HepG2 (cell line): Measurements from ENCODE around the gene TRPC4AP.

Experiments
- BRCA1 ChIP-seq: sonication (generic); formaldehyde crosslinking; IDR thresholded peaks from 2 replicates; pipeline ENCODE4 v1.4.0; 2020; ENCODE audit warnings: missing genetic modification reagents
- CBX5 ChIP-seq: sonication (generic); formaldehyde crosslinking; IDR thresholded peaks from 2 replicates; pipeline ENCODE4 v1.4.0; 2020; ENCODE audit warnings: missing genetic modification reagents, borderline replicate concordance
- DPF2 ChIP-seq: sonication (generic); formaldehyde crosslinking; IDR thresholded peaks from 2 replicates; pipeline ENCODE4 v1.4.0; 2020; ENCODE audit warnings: mild to moderate bottlenecking, low read depth, missing genetic modification reagents, borderline replicate concordance
- ELF1 ChIP-seq: sonication (generic); formaldehyde crosslinking; IDR thresholded peaks from 2 replicates; pipeline ENCODE4 v1.4.0; 2020; ENCODE audit warnings: missing genetic modification reagents
- GZF1 ChIP-seq: sonication (generic); formaldehyde crosslinking; IDR thresholded peaks from 2 replicates; pipeline ENCODE4 v1.5.1; 2020; ENCODE audit warnings: mild to moderate bottlenecking, missing genetic modification reagents
- MIER2 ChIP-seq: IDR thresholded peaks from 2 replicates; pipeline ENCODE4 v1.6.1; 2016; ENCODE audit warnings: missing biosample characterization, missing genetic modification reagents
- NCOA2 ChIP-seq: sonication (generic); formaldehyde crosslinking; IDR thresholded peaks from 2 replicates; pipeline ENCODE4 v1.8.0; 2022; ENCODE audit warnings: inconsistent platforms
- NPAS2 ChIP-seq: sonication (generic); formaldehyde crosslinking; IDR thresholded peaks from 2 replicates; pipeline ENCODE4 v1.8.0; 2022; ENCODE audit warnings: mild to moderate bottlenecking, missing genetic modification reagents, borderline replicate concordance
- POLR2A ChIP-seq, 2 experiments: IDR thresholded peaks; 2 replicates each; pipeline ENCODE4 v1.6.1; 2011; ENCODE audit warnings: low read depth in 2 of 2, low read length in 2 of 2, mild to moderate bottlenecking in 1 of 2, moderate library complexity in 1 of 2; ENCODE audit not compliant: insufficient read depth in 1 of 2
- SKIL ChIP-seq: sonication (generic); formaldehyde crosslinking; IDR thresholded peaks from 2 replicates; pipeline ENCODE4 v1.8.0; 2022; ENCODE audit warnings: missing genetic modification reagents, mild to moderate bottlenecking, moderate library complexity, borderline replicate concordance
- SSRP1 ChIP-seq: IDR thresholded peaks from 2 replicates; pipeline ENCODE4 v1.6.1; 2016; ENCODE audit warnings: control low read depth
- ZFY ChIP-seq: sonication (generic); formaldehyde crosslinking; IDR thresholded peaks from 2 replicates; pipeline ENCODE4 v1.4.0; 2020; ENCODE audit warnings: missing genetic modification reagents
- ZHX1 ChIP-seq: sonication (generic); formaldehyde crosslinking; IDR thresholded peaks from 2 replicates; pipeline ENCODE4 v1.8.1; 2022; ENCODE audit warnings: low read depth, mild to moderate bottlenecking, missing genetic modification reagents
- TF ChIP-seq, protein P1 (sequence below): sonication (generic); formaldehyde crosslinking; IDR thresholded peaks from 2 replicates; pipeline ENCODE4 v1.5.0; 2020; ENCODE audit warnings: missing genetic modification reagents

DNA sequence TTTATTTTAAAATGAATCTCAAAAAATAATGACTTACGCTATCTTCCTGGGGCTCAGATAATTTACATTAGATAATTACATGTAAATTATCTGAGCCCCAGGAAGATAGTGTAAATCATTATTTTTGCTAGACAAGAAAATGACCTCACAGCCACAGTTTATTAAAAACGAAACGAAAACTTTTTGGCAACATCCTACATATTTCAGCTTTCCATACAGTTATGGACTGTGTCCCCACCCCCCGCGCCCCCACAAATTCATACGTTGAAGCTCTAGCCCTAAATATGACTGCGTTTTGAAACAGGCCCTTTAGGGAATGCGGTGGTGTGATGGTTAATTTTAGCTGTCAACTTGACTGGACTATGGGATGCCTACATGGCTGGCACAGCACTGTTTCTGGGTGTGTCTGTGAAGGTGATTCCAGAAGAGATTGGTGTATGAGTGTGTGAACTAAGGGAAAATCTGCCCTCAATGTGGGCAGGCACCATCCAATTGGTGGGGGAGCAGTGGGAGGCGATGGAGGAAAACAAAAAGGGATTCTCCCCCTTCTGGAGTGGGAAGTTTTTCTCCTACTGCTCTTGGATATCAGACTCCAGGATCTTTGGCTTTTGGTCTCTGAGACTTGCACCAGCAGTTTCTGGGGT lies 52.6 kb downstream of the TRPC4AP start:
- TF ChIP-seq CBX5 (CRISPR knock-in tag) = no peak
- TF ChIP-seq ZFY (CRISPR knock-in tag) = no peak
- TF ChIP-seq SKIL (CRISPR knock-in tag) = no peak
- no peak for TF ChIP-seq ZHX1
- no peak for TF ChIP-seq DPF2 (CRISPR knock-in tag)
- no peak for TF ChIP-seq BRCA1 (CRISPR knock-in tag)
- TF ChIP-seq MIER2 (CRISPR knock-in tag) = no peak
- TF ChIP-seq, protein P1, sequence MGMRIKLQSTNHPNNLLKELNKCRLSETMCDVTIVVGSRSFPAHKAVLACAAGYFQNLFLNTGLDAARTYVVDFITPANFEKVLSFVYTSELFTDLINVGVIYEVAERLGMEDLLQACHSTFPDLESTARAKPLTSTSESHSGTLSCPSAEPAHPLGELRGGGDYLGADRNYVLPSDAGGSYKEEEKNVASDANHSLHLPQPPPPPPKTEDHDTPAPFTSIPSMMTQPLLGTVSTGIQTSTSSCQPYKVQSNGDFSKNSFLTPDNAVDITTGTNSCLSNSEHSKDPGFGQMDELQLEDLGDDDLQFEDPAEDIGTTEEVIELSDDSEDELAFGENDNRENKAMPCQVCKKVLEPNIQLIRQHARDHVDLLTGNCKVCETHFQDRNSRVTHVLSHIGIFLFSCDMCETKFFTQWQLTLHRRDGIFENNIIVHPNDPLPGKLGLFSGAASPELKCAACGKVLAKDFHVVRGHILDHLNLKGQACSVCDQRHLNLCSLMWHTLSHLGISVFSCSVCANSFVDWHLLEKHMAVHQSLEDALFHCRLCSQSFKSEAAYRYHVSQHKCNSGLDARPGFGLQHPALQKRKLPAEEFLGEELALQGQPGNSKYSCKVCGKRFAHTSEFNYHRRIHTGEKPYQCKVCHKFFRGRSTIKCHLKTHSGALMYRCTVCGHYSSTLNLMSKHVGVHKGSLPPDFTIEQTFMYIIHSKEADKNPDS (CRISPR knock-in tag) = no peak
- TF ChIP-seq GZF1 = no peak
- TF ChIP-seq NCOA2 (CRISPR knock-in tag) = no peak
- no peak for TF ChIP-seq NPAS2 (CRISPR knock-in tag)
- TF ChIP-seq POLR2A (IDR thresholded peaks at IDR 0.05; ENCODE audit: insufficient read depth in 1 of 2, low read depth in 2 of 2, low read length in 2 of 2) = no peak
- TF ChIP-seq ELF1 = no peak
- TF ChIP-seq SSRP1 (CRISPR knock-in tag) = no peak
